Mesothelial cell of epicardium (in vitro differentiated cells): Measurements from ENCODE around the gene MIF. TPM values are rescaled to one million over a fixed set of nuclear protein-coding genes. Genes with fewer than 3 reads are reported as not detected.
A peak's percentile ranks its signal among the peaks of the same experiment; 100 is the strongest.

Source experiments
- DNase-seq, 2 experiments: peaks; one replicate each; pipeline ENCODE4 v3.0.0; 2021; ENCODE audit warnings: low spot score in 2 of 2; ENCODE audit not compliant: unreplicated experiment in 2 of 2
- H3K27ac Mint-ChIP-seq: 2 replicates; pipeline ENCODE4 v1.8.0; 2021; ENCODE audit warnings: mixed read lengths
- H3K27me3 Mint-ChIP-seq: 2 replicates; pipeline ENCODE4 v1.8.0; 2021; ENCODE audit warnings: low read depth, mixed read lengths
- H3K36me3 Mint-ChIP-seq: 2 replicates; pipeline ENCODE4 v1.8.0; 2021; ENCODE audit warnings: mixed read lengths
- H3K4me1 Mint-ChIP-seq: 2 replicates; pipeline ENCODE4 v1.8.0; 2021; ENCODE audit warnings: mixed read lengths
- H3K4me3 Mint-ChIP-seq: 2 replicates; pipeline ENCODE4 v1.8.0; 2021; ENCODE audit warnings: mild to moderate bottlenecking, moderate library complexity, mixed read lengths
- H3K9me3 Mint-ChIP-seq: 2 replicates; pipeline ENCODE4 v1.8.0; 2021; ENCODE audit warnings: mixed read lengths
- CTCF ChIP-seq: fragments of 200-600 bp; sonication (generic); IDR thresholded peaks from one replicate; pipeline ENCODE4 v1.5.0; 2021; ENCODE audit warnings: antibody characterized with exemption; ENCODE audit not compliant: unreplicated experiment
- total RNA-seq: library from RNA; stranded (reverse); gene quantifications from 3 replicates; pipeline ENCODE4 v1.2.1, GENCODE V29; 2021

The MIF gene
- total RNA-seq, 1 donor from 2014 or later: 916 TPM

- no peak for TF ChIP-seq CTCF
- peaks cover 33% of the 10 kb centered on the region for H3K4me1 Mint-ChIP-seq
- no peaks in the 10 kb centered on the region for H3K27me3 Mint-ChIP-seq
- H3K4me3 Mint-ChIP-seq: no peak overlapping the region
- no peaks in the 10 kb centered on the region for H3K9me3 Mint-ChIP-seq
- H3K27ac Mint-ChIP-seq: peak overlapping the region; percentile 98
- no peak for DNase-seq
- peaks cover 7% of the 10 kb centered on the region for H3K36me3 Mint-ChIP-seq
Observed at GRCh38 chr22:23892130-23892529, 2.1 kb upstream of the MIF start.

GRCh38 chr22:23892706-23893105 is 1.5 kb upstream of the MIF start:
- no peaks in the 10 kb centered on the region for H3K27me3 Mint-ChIP-seq
- no peak overlapping the region for H3K4me3 Mint-ChIP-seq
- H3K36me3 Mint-ChIP-seq: peaks cover 8% of the 10 kb centered on the region
- no peak for DNase-seq
- no peak for TF ChIP-seq CTCF
- peaks cover 36% of the 10 kb centered on the region for H3K4me1 Mint-ChIP-seq
- peak overlapping the region; percentile 98 for H3K27ac Mint-ChIP-seq
- H3K9me3 Mint-ChIP-seq: no peaks in the 10 kb centered on the region

GRCh38 chr22:23893121-23893944 is 850 bp upstream of the MIF start:
- Mint-ChIP-seq H3K9me3 (no peaks in the 10 kb centered on the region), H3K27ac (peak overlapping the region; percentile 98), H3K27me3 (no peaks in the 10 kb centered on the region), H3K4me1 (peaks cover 40% of the 10 kb centered on the region), H3K4me3 (peak overlapping the region; percentile 94), H3K36me3 (peaks cover 7% of the 10 kb centered on the region)
- DNase-seq: no peak
- no peak for TF ChIP-seq CTCF

- peaks cover 40% of the 10 kb centered on the region for H3K4me1 Mint-ChIP-seq
- peak overlapping the region; percentile 94 for H3K4me3 Mint-ChIP-seq
- peak; percentile 69 to 78 for DNase-seq
- peak; percentile 21 for TF ChIP-seq CTCF
- H3K9me3 Mint-ChIP-seq: peaks cover 3% of the 10 kb centered on the region
- peaks cover 8% of the 10 kb centered on the region for H3K36me3 Mint-ChIP-seq
- no peaks in the 10 kb centered on the region for H3K27me3 Mint-ChIP-seq
- peak overlapping the region; percentile 95 for H3K27ac Mint-ChIP-seq
Observed at GRCh38 chr22:23894710-23895598, 771 bp downstream of the MIF start.

GRCh38 chr22:23895599-23896144 is 1.5 kb downstream of the MIF start:
- TF ChIP-seq CTCF: no peak
- DNase-seq: no peak
- no peaks in the 10 kb centered on the region for H3K27me3 Mint-ChIP-seq
- peak overlapping the region; percentile 94 for H3K4me3 Mint-ChIP-seq
- H3K4me1 Mint-ChIP-seq: peaks cover 40% of the 10 kb centered on the region
- peaks cover 14% of the 10 kb centered on the region for H3K36me3 Mint-ChIP-seq
- peak overlapping the region; percentile 95 for H3K27ac Mint-ChIP-seq
- H3K9me3 Mint-ChIP-seq: peaks cover 5% of the 10 kb centered on the region
